AG04449 (cell line): ENCODE measurements around the gene GSDME.

ENCODE experiments used
- CTCF ChIA-PET: fragments of 350-600 bp; formaldehyde crosslinking; extraction: SDS; loops from one replicate; lab custom pipeline; 2021; ENCODE audit warnings: antibody characterized with exemption; lab: Yijun Ruan, JAX
- POLR2A ChIA-PET: fragments of 400-600, 350-600 bp; formaldehyde crosslinking; extraction: SDS; loops from one replicate; lab custom pipeline; 2020; ENCODE audit warnings: antibody characterized with exemption, inconsistent platforms; lab: Yijun Ruan, JAX
- DNase-seq: peaks from one replicate; pipeline ENCODE4 v3.0.0-alpha.2; 2010; ENCODE audit warnings: low read depth, low spot score
- H3K4me3 ChIP-seq: 2 replicates; pipeline ENCODE4 v1.5.1; 2011; ENCODE audit warnings: low read depth, mild to moderate bottlenecking, control low read depth, low read length
- CTCF ChIP-seq: IDR thresholded peaks from one replicate; pipeline ENCODE4 v1.5.1; 2011; ENCODE audit warnings: mild to moderate bottlenecking, moderate library complexity, low read length, control low read depth, inconsistent platforms; ENCODE audit not compliant: insufficient read depth; ENCODE audit errors: missing control alignments

Gene GSDME

GRCh38 chr7:24660546-24660945 lies 96.7 kb downstream of the GSDME start:
- no peak for TF ChIP-seq CTCF
- ChIA-PET CTCF (interaction anchor here (1.2 kb wide), 1 partner anchor 797 kb away, joined by 3 read pairs; no protein-coding TSS in a partner anchor), POLR2A (no interaction called here)

DNA sequence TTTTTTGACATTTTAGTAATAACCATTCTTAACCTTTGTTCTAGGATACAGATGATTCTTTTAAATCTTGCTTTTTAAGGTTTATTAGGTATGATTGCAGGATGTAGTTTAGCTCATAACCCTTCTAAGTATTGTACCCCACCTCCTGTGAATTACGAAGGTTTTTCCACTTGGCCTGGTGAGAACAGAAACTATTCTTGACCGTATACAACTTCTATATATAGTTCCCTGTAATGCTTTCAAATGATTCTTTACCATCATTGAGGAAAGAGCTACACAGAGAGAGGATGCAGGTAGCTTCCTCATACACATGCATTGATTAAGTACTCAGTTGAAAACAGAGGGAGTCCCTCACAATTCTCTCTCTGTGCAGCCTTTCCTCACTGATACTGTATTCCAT lies 97.8 kb downstream of the GSDME start:
- CTCF ChIA-PET, result interaction anchor here (1.2 to 1.6 kb wide), 2 partner anchors 83 to 1088 kb away, joined by 3 to 4 read pairs; no protein-coding TSS in a partner anchor
- POLR2A ChIA-PET, result no interaction called here
- no peak for DNase-seq
- H3K4me3 ChIP-seq, result no peak overlapping the region
- no peak for TF ChIP-seq CTCF

More at GRCh38 chr7:24660546-24660945, 96.7 kb downstream of the GSDME start:
- no peak for DNase-seq
- no peak overlapping the region for H3K4me3 ChIP-seq

GRCh38 chr7:24657980-24658379 lies 99.3 kb downstream of the GSDME start:
- TF ChIP-seq CTCF, result no peak
- POLR2A ChIA-PET, result no interaction called here
- H3K4me3 ChIP-seq, result no peak overlapping the region
- DNase-seq, result no peak
- CTCF ChIA-PET, result interaction anchor here (3.8 kb wide), 1 partner anchor 8 kb away, joined by 30 read pairs; no protein-coding TSS in a partner anchor

GRCh38 chr7:24656608-24657007 lies 100.7 kb downstream of the GSDME start:
- DNase-seq, result no peak
- no peak overlapping the region for H3K4me3 ChIP-seq
- ChIA-PET CTCF (interaction anchor here (0.8 to 3.8 kb wide), 2 partner anchors 9 to 12 kb away, joined by 3 to 30 read pairs; no protein-coding TSS in a partner anchor), POLR2A (no interaction called here)
- no peak for TF ChIP-seq CTCF

- CTCF ChIA-PET, result interaction anchor here (1.0 to 3.8 kb wide), 4 partner anchors 9 to 444 kb away, joined by 3 to 30 read pairs (median 4); no protein-coding TSS in a partner anchor
- DNase-seq, result no peak
- TF ChIP-seq CTCF, result no peak
- no peak overlapping the region for H3K4me3 ChIP-seq
- POLR2A ChIA-PET, result no interaction called here
Measured at GRCh38 chr7:24654305-24654704, 103.0 kb downstream of the GSDME start.

GRCh38 chr7:24653316-24654085 lies 103.8 kb downstream of the GSDME start:
- TF ChIP-seq CTCF, result no peak
- DNase-seq, result no peak
- H3K4me3 ChIP-seq, result no peak overlapping the region
- CTCF ChIA-PET, result interaction anchor here (1.4 kb wide), 2 partner anchors 13 to 77 kb away, joined by 4 to 8 read pairs; no protein-coding TSS in a partner anchor
- POLR2A ChIA-PET, result no interaction called here
